HepG2 (cell line): ENCODE results near the gene CAND2. TPM values are rescaled to one million over a fixed set of nuclear protein-coding genes. Genes with fewer than 3 reads are reported as not detected.
A peak's percentile ranks its signal among the peaks of the same experiment; 100 is the strongest.

Source experiments
- HIVEP1 ChIP-seq: sonication (generic); formaldehyde crosslinking; IDR thresholded peaks from 2 replicates; pipeline ENCODE4 v1.4.0; 2020; ENCODE audit warnings: mild to moderate bottlenecking, missing genetic modification reagents
- HNRNPUL1 ChIP-seq: fragments of 200-400 bp; formaldehyde crosslinking; IDR thresholded peaks from 2 replicates; pipeline ENCODE4 v1.6.1; 2017; ENCODE audit warnings: low read depth, mild to moderate bottlenecking, low read length, moderate library complexity
- KAT7 ChIP-seq: IDR thresholded peaks from 2 replicates; pipeline ENCODE4 v1.6.1; 2018; ENCODE audit warnings: borderline replicate concordance, missing compliant biosample characterization
- KDM5A ChIP-seq: fragments of 200-600 bp; sonication (generic); IDR thresholded peaks from 2 replicates; pipeline ENCODE4 v1.7.0; 2018; ENCODE audit warnings: antibody characterized with exemption, mild to moderate bottlenecking, low read length, borderline replicate concordance
- ONECUT2 ChIP-seq: sonication (generic); formaldehyde crosslinking; IDR thresholded peaks from 2 replicates; pipeline ENCODE4 v1.4.0; 2020; ENCODE audit warnings: missing genetic modification reagents
- SAFB2 ChIP-seq: sonication (generic); formaldehyde crosslinking; IDR thresholded peaks from 2 replicates; pipeline ENCODE4 v1.5.1; 2020; ENCODE audit warnings: missing genetic modification reagents, low read depth, mild to moderate bottlenecking, borderline replicate concordance
- SP4 ChIP-seq: sonication (generic); formaldehyde crosslinking; IDR thresholded peaks from 2 replicates; pipeline ENCODE4 v1.8.1; 2023; ENCODE audit warnings: mild to moderate bottlenecking, missing genetic modification reagents
- ZBTB38 ChIP-seq: sonication (generic); formaldehyde crosslinking; IDR thresholded peaks from 2 replicates; pipeline ENCODE4 v1.5.1; 2020; ENCODE audit warnings: mild to moderate bottlenecking, missing genetic modification reagents
- ZNF264 ChIP-seq: sonication (generic); formaldehyde crosslinking; IDR thresholded peaks from 2 replicates; pipeline ENCODE4 v1.4.0; 2020; ENCODE audit warnings: missing genetic modification reagents
- ZNF562 ChIP-seq: sonication (generic); formaldehyde crosslinking; IDR thresholded peaks from 2 replicates; pipeline ENCODE4 v1.8.0; 2022; ENCODE audit warnings: missing genetic modification reagents, borderline replicate concordance
- ZNF652 ChIP-seq: IDR thresholded peaks from 2 replicates; pipeline ENCODE4 v1.6.1; 2016; ENCODE audit warnings: low read depth, borderline replicate concordance
- ZNF674 ChIP-seq: sonication (generic); formaldehyde crosslinking; IDR thresholded peaks from 2 replicates; pipeline ENCODE4 v1.5.0; 2020; ENCODE audit warnings: low read depth, mild to moderate bottlenecking, missing genetic modification reagents
- ZNF709 ChIP-seq: sonication (generic); formaldehyde crosslinking; IDR thresholded peaks from 2 replicates; pipeline ENCODE4 v1.5.0; 2020; ENCODE audit warnings: mild to moderate bottlenecking, missing genetic modification reagents
- ZNF713 ChIP-seq: sonication (generic); formaldehyde crosslinking; IDR thresholded peaks from 2 replicates; pipeline ENCODE4 v1.4.0; 2020; ENCODE audit warnings: mild to moderate bottlenecking, missing genetic modification reagents
- ZNF720 ChIP-seq: sonication (generic); formaldehyde crosslinking; IDR thresholded peaks from 2 replicates; pipeline ENCODE4 v1.4.0; 2020; ENCODE audit warnings: missing genetic modification reagents
- ZSCAN9 ChIP-seq: IDR thresholded peaks from 2 replicates; pipeline ENCODE4 v1.6.1; 2016; ENCODE audit warnings: borderline replicate concordance
- polyA plus RNA-seq, 8 experiments: library from polyadenylated mRNA; depleted of rRNA in 3 of 8; stranded (reverse) in 7 of 8; unstranded in 1 of 8; fragments of >200 nt; fragmentation: Illumina TruSeq in 4 of 8; extraction: Trizol in 4 of 8; gene quantifications; 2 replicates each; pipeline versions ENCODE4 v1.2.1 to v1.2.3, GENCODE V29; 2011 to 2016; ENCODE audit warnings: low read depth in 4 of 8, missing spikeins in 1 of 8, mixed read lengths in 1 of 8; ENCODE audit not compliant: insufficient read depth in 1 of 8
- total RNA-seq, 5 experiments: library from RNA; depleted of rRNA; stranded (reverse); fragments of >200 nt; fragmentation: Illumina TruSeq; extraction: Trizol; gene quantifications; 2 replicates each; pipeline ENCODE4 v1.2.3, GENCODE V29; 2016; ENCODE audit warnings: low read depth in 1 of 5
- TF ChIP-seq, protein P1 (sequence below): sonication (generic); formaldehyde crosslinking; IDR thresholded peaks from 2 replicates; pipeline ENCODE4 v1.8.0; 2022; ENCODE audit warnings: low read depth, missing genetic modification reagents
- TF ChIP-seq, protein P2 (sequence below): sonication (generic); formaldehyde crosslinking; IDR thresholded peaks from 2 replicates; pipeline ENCODE4 v1.4.0; 2020; ENCODE audit warnings: missing genetic modification reagents, borderline replicate concordance
- TF ChIP-seq, protein P3 (sequence below): sonication (generic); formaldehyde crosslinking; IDR thresholded peaks from 2 replicates; pipeline ENCODE4 v1.9.0; 2022; ENCODE audit warnings: missing genetic modification reagents, mild to moderate bottlenecking, borderline replicate concordance
- TF ChIP-seq, protein P4 (sequence below): sonication (generic); formaldehyde crosslinking; IDR thresholded peaks from 2 replicates; pipeline ENCODE4 v1.5.0; 2020; ENCODE audit warnings: mild to moderate bottlenecking, missing genetic modification reagents, borderline replicate concordance

CAND2 gene
- total and polyA plus RNA-seq, 2 of the 13 experiments (the other 11 are each of a cell fraction or from before 2014, with no cell fraction given): 0.01 TPM; not detected in 1

DNA sequence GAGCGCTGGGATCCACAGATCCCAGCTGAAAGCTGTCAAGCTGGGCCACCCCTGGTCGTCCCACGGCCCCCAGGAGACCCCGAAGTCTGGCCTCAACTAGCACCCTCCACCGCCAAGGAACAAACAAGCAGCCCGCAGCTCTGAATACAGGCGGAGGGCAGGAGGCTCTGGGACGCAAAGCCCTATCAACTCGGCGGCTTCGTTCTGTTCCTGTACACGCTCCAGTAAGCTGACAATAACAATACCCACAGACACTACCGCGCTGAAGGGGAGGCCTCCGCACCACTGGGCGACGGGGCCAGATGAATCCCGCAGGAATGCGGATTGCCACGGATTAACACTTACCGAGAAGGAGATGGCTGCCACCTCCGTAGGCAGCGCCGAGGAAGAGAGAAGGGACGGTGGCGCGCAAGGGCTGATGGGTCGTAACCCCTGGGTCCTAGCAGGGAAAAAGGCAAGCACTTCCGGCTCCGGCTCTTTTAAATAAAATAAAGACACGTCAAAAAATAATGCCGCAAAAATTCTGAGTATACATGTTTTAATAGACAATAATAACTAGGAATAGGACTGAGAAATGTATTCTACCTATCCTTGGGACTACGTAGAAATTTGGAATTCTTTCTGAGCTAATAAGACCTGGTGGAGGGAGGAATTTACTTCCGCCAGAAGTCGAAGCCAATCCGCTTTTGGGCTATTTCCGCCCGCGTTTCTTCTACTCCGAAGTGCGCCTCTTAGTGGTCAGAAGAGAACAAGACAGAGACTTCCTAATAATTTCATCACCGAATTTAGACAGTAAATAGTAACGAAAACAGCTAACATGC is 44.9 kb downstream of the CAND2 start, which contains the start of gene RPL32 (continued):
- TF ChIP-seq, protein P1, sequence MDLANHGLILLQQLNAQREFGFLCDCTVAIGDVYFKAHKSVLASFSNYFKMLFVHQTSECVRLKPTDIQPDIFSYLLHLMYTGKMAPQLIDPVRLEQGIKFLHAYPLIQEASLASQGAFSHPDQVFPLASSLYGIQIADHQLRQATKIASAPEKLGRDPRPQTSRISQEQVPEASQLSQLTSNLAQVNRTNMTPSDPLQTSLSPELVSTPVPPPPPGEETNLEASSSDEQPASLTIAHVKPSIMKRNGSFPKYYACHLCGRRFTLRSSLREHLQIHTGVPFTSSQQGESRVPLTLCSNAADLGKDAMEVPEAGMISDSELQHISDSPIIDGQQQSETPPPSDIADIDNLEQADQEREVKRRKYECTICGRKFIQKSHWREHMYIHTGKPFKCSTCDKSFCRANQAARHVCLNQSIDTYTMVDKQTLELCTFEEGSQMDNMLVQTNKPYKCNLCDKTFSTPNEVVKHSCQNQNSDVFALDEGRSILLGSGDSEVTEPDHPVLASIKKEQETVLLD (CRISPR knock-in tag): peak; percentile 47
- TF ChIP-seq, protein P2, sequence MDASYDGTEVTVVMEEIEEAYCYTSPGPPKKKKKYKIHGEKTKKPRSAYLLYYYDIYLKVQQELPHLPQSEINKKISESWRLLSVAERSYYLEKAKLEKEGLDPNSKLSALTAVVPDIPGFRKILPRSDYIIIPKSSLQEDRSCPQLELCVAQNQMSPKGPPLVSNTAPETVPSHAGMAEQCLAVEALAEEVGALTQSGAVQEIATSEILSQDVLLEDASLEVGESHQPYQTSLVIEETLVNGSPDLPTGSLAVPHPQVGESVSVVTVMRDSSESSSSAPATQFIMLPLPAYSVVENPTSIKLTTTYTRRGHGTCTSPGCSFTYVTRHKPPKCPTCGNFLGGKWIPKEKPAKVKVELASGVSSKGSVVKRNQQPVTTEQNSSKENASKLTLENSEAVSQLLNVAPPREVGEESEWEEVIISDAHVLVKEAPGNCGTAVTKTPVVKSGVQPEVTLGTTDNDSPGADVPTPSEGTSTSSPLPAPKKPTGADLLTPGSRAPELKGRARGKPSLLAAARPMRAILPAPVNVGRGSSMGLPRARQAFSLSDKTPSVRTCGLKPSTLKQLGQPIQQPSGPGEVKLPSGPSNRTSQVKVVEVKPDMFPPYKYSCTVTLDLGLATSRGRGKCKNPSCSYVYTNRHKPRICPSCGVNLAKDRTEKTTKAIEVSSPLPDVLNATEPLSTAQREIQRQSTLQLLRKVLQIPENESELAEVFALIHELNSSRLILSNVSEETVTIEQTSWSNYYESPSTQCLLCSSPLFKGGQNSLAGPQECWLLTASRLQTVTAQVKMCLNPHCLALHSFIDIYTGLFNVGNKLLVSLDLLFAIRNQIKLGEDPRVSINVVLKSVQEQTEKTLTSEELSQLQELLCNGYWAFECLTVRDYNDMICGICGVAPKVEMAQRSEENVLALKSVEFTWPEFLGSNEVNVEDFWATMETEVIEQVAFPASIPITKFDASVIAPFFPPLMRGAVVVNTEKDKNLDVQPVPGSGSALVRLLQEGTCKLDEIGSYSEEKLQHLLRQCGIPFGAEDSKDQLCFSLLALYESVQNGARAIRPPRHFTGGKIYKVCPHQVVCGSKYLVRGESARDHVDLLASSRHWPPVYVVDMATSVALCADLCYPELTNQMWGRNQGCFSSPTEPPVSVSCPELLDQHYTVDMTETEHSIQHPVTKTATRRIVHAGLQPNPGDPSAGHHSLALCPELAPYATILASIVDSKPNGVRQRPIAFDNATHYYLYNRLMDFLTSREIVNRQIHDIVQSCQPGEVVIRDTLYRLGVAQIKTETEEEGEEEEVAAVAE (CRISPR knock-in tag): no peak; the same call in 1 of the 2 replicates
- TF ChIP-seq ZSCAN9 (CRISPR knock-in tag) (peak; percentile 62; the same call in 1 of the 2 replicates), KDM5A (peak; percentile 73; the same call in 1 of the 2 replicates), ZNF720 (CRISPR knock-in tag) (no peak), ZNF652 (CRISPR knock-in tag) (peak; percentile 8; the same call in 1 of the 2 replicates), ZBTB38 (no peak), ZNF562 (CRISPR knock-in tag) (no peak), ZNF709 (no peak), HIVEP1 (CRISPR knock-in tag) (0 out of 2 replicates have a peak, but pooled peaks have one; percentile 37), ZNF264 (CRISPR knock-in tag) (peak; percentile 48; the same call in 1 of the 2 replicates), KAT7 (CRISPR knock-in tag) (0 out of 2 replicates have a peak, but pooled peaks have one; percentile 31), ZNF713 (CRISPR knock-in tag) (no peak), SAFB2 (no peak; the same call in 1 of the 2 replicates), ONECUT2 (CRISPR knock-in tag) (no peak), SP4 (CRISPR knock-in tag) (peak; percentile 63), HNRNPUL1 (no peak), ZNF674 (no peak)
- TF ChIP-seq, protein P3, sequence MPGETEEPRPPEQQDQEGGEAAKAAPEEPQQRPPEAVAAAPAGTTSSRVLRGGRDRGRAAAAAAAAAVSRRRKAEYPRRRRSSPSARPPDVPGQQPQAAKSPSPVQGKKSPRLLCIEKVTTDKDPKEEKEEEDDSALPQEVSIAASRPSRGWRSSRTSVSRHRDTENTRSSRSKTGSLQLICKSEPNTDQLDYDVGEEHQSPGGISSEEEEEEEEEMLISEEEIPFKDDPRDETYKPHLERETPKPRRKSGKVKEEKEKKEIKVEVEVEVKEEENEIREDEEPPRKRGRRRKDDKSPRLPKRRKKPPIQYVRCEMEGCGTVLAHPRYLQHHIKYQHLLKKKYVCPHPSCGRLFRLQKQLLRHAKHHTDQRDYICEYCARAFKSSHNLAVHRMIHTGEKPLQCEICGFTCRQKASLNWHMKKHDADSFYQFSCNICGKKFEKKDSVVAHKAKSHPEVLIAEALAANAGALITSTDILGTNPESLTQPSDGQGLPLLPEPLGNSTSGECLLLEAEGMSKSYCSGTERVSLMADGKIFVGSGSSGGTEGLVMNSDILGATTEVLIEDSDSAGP (CRISPR knock-in tag): peak; percentile 46
- TF ChIP-seq, protein P4, sequence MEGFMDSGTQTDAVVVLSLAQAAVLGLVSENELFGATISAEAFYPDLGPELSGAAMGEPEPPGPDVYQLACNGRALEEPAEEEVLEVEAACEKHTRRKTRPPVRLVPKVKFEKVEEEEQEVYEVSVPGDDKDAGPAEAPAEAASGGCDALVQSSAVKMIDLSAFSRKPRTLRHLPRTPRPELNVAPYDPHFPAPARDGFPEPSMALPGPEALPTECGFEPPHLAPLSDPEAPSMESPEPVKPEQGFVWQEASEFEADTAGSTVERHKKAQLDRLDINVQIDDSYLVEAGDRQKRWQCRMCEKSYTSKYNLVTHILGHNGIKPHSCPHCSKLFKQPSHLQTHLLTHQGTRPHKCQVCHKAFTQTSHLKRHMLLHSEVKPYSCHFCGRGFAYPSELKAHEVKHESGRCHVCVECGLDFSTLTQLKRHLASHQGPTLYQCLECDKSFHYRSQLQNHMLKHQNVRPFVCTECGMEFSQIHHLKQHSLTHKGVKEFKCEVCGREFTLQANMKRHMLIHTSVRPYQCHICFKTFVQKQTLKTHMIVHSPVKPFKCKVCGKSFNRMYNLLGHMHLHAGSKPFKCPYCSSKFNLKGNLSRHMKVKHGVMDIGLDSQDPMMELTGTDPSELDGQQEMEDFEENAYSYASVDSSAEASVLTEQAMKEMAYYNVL (CRISPR knock-in tag): no peak
